B cell (primary cell): ENCODE results near the gene PCDH9. TPM values are rescaled to one million over a fixed set of nuclear protein-coding genes. Genes with fewer than 3 reads are reported as not detected.

Experiments
- ATAC-seq: fragments of 200-7000 bp; cut with Tn5 transposase; one replicate; pipeline ENCODE4 v1.10.0; 2021; ENCODE audit warnings: low read depth, mild to moderate bottlenecking, moderate number of reproducible peaks, moderate library complexity
- CTCF ChIA-PET: fragments of 350-600 bp; sonication (Branson Sonifier 250); formaldehyde crosslinking; loops from one replicate; lab custom pipeline; 2021; ENCODE audit warnings: antibody characterized with exemption, inconsistent platforms; lab: Charles Lee
- POLR2A ChIA-PET: fragments of 350-600 bp; sonication (Branson Sonifier 250); formaldehyde crosslinking; loops from one replicate; lab custom pipeline; 2021; ENCODE audit warnings: antibody characterized with exemption; lab: Charles Lee
- DNase-seq: peaks from one replicate; pipeline ENCODE4 v3.0.0; 2013
- H2AFZ ChIP-seq: 2 replicates; pipeline ENCODE4 v1.6.1; 2012; ENCODE audit warnings: mild to moderate bottlenecking, low read depth, low read length; ENCODE audit not compliant: insufficient read depth, poor library complexity, severe bottlenecking
- H3K27ac ChIP-seq, 2 donors: 1 replicate in 1 of 2; 2 replicates in 1 of 2; pipeline ENCODE4 v1.5.1; 2012 to 2013; ENCODE audit warnings: low read length in 2 of 2, mild to moderate bottlenecking in 2 of 2, moderate library complexity in 1 of 2
- H3K27me3 ChIP-seq, 4 experiments: fragments of 200-600 bp in 1 of 4; sonication (generic) in 1 of 4; replicated peaks in 1 of 4; 1 replicate in 2 of 4; 2 replicates in 2 of 4; pipeline versions ENCODE4 v1.6.1 to v1.7.0; 2013 to 2016; ENCODE audit warnings: low read length in 3 of 4, mild to moderate bottlenecking in 2 of 4, mixed read lengths in 1 of 4, moderate library complexity in 1 of 4; ENCODE audit not compliant: insufficient read depth in 4 of 4, control insufficient read depth in 3 of 4; ENCODE audit errors: control extremely low read depth in 1 of 4
- H3K36me3 ChIP-seq, 2 experiments: replicated peaks in 1 of 2; 1 replicate in 1 of 2; 2 replicates in 1 of 2; pipeline versions ENCODE4 v1.6.1 to v1.7.1; 2013; ENCODE audit warnings: low read length in 1 of 2; ENCODE audit not compliant: insufficient read depth in 2 of 2, control insufficient read depth in 1 of 2; ENCODE audit errors: control extremely low read depth in 1 of 2, extremely low read depth in 1 of 2
- H3K4me1 ChIP-seq, 2 donors: fragments of 200-600 bp in 1 of 2; sonication (generic) in 1 of 2; 1 replicate in 1 of 2; 2 replicates in 1 of 2; pipeline versions ENCODE4 v1.5.1 to v1.6.1; 2013 to 2017; ENCODE audit warnings: low read length in 2 of 2; ENCODE audit not compliant: control insufficient read depth in 2 of 2, insufficient read depth in 2 of 2
- H3K4me2 ChIP-seq: replicated peaks from 2 replicates; pipeline ENCODE3; 2012; ENCODE audit warnings: mild to moderate bottlenecking, low read depth, low read length; ENCODE audit not compliant: poor library complexity, severe bottlenecking
- H3K4me3 ChIP-seq, 5 experiments: fragments of 200-600 bp in 1 of 5; sonication (generic) in 1 of 5; 1 replicate in 3 of 5; 2 replicates in 2 of 5; pipeline versions ENCODE4 v1.5.1 to v1.7.0; 2011 to 2016; ENCODE audit warnings: low read length in 4 of 5, mild to moderate bottlenecking in 4 of 5, low read depth in 2 of 5, control low read depth in 1 of 5, moderate library complexity in 1 of 5; ENCODE audit not compliant: insufficient read depth in 1 of 5; ENCODE audit errors: control extremely low read depth in 1 of 5, extremely low read depth in 1 of 5
- H3K79me2 ChIP-seq: fragments of 200-600 bp; sonication (generic); one replicate; pipeline ENCODE4 v1.6.0; 2016; ENCODE audit warnings: low read length; ENCODE audit not compliant: control insufficient read depth, insufficient read depth
- H3K9ac ChIP-seq: fragments of 200-600 bp; sonication (generic); 2 replicates; pipeline ENCODE4 v1.6.1; 2017; ENCODE audit warnings: mild to moderate bottlenecking, low read length, moderate library complexity
- H3K9me3 ChIP-seq, 3 donors: one replicate each; pipeline versions ENCODE4 v1.6.1 to v1.7.1; 2013; ENCODE audit warnings: low read length in 2 of 3; ENCODE audit not compliant: control insufficient read depth in 2 of 3, insufficient read depth in 1 of 3; ENCODE audit errors: control extremely low read depth in 1 of 3
- H4K20me1 ChIP-seq: 2 replicates; pipeline ENCODE4 v1.6.0; 2012; ENCODE audit warnings: mild to moderate bottlenecking, low read length; ENCODE audit not compliant: insufficient read depth, control insufficient read depth, poor library complexity, severe bottlenecking
- H3K27ac Mint-ChIP-seq: one replicate; pipeline ENCODE4 v1.8.0; 2021; ENCODE audit warnings: mixed read lengths
- H3K27me3 Mint-ChIP-seq: one replicate; pipeline ENCODE4 v1.8.0; 2021; ENCODE audit warnings: mixed read lengths
- H3K4me1 Mint-ChIP-seq: one replicate; pipeline ENCODE4 v1.8.0; 2021; ENCODE audit warnings: mixed read lengths
- H3K4me3 Mint-ChIP-seq: one replicate; pipeline ENCODE4 v1.8.0; 2021; ENCODE audit warnings: mixed read lengths
- H3K9me3 Mint-ChIP-seq: one replicate; pipeline ENCODE4 v1.8.0; 2022; ENCODE audit warnings: mixed read lengths; ENCODE audit not compliant: insufficient read depth
- CTCF ChIP-seq: fragments of 200-600 bp; IDR thresholded peaks from one replicate; pipeline ENCODE4 v1.8.0; 2022; ENCODE audit warnings: antibody characterized with exemption, mild to moderate bottlenecking
- EZH2 ChIP-seq: IDR thresholded peaks from 2 replicates; pipeline ENCODE4 v1.6.1; 2012; ENCODE audit warnings: borderline replicate concordance, low read depth, mild to moderate bottlenecking, moderate library complexity, low read length; ENCODE audit not compliant: insufficient read depth, poor library complexity, severe bottlenecking
- WGBS: methylation state at CpG from one replicate; pipeline ENCODE4 v1.1.5; 2013; ENCODE audit warnings: missing lambda C conversion rate; ENCODE audit not compliant: insufficient coverage; 5-methylcytosine and 5-hydroxymethylcytosine counted together
- intact Hi-C: fragments of 100-400 bp; cut with micrococcal nuclease; formaldehyde crosslinking; loops from one replicate; pipeline ENCODE4 v1.10.0; 2022
- polyA plus RNA-seq: library from polyadenylated mRNA; depleted of rRNA; stranded (reverse); fragments of >200 nt; gene quantifications from 2 replicates; pipeline ENCODE4 v1.2.3, GENCODE V29; 2012
- total RNA-seq, 2 donors: library from RNA; stranded (reverse); fragments of 120-200 nt in 1 of 2; gene quantifications; 1 replicate in 1 of 2; 2 replicates in 1 of 2; pipeline versions ENCODE4 v1.2.3 to v1.2.4, GENCODE V29; 2013 to 2022

PCDH9 gene
- total and polyA plus RNA-seq, 2 donors (not counting 1 experiment from before 2014, with no cell fraction given) = 13.1 to 21.8 TPM

GRCh38 chr13:66339214-66339613, 890.9 kb downstream of the PCDH9 start:
- POLR2A ChIA-PET = no interaction called here
- Histone ChIP-seq H2AFZ (no peak overlapping the region), H3K79me2 (no peaks in the 10 kb centered on the region)

DNA sequence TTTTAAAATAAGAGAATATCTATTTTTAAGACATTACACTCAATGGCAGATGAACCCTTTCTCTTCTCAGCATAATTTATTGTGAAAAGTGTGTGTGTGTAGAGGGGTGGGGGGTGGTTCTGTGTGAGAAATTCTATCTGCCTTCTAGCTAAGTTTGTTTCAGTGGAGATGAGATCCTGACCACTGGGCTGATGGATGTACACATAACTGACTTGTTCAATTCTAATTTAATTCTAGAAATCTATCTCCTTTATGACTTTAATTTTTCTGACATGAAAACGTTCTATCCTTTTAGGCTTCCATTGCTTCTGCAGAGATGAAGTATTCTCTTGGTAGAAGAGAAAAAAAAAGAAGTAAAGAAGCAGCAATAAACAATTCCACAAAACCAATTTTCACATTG, 891.6 kb downstream of the PCDH9 start:
- Histone ChIP-seq H2AFZ (no peak overlapping the region), H3K4me2 (no peak overlapping the region), H3K27ac (no peak overlapping the region), H3K36me3 (no peaks in the 10 kb centered on the region), H4K20me1 (no peaks in the 10 kb centered on the region), H3K79me2 (no peaks in the 10 kb centered on the region), H3K27me3 (peaks cover 0 to 2% (median 0%) of the 10 kb centered on the region in 4 experiments), H3K9me3 (no peaks in the 10 kb centered on the region), H3K9ac (no peak overlapping the region), H3K4me1 (no peaks in the 10 kb centered on the region), H3K4me3 (no peak overlapping the region)
- ATAC-seq = no peak
- no peaks in the 10 kb centered on the region for H3K9me3 Mint-ChIP-seq
- CTCF ChIA-PET = no interaction called here
- TF ChIP-seq EZH2 (no peak), CTCF (no peak)
- H3K4me3 Mint-ChIP-seq = no peak overlapping the region
- no peak overlapping the region for H3K27ac Mint-ChIP-seq
- POLR2A ChIA-PET = no interaction called here
- no peak for DNase-seq
- intact Hi-C loops = no loop called here
- H3K27me3 Mint-ChIP-seq = no peaks in the 10 kb centered on the region
- H3K4me1 Mint-ChIP-seq = no peaks in the 10 kb centered on the region
- no CpG with 5 or more reads among the region's 1 CpG for WGBS

More at GRCh38 chr13:66339214-66339613, 890.9 kb downstream of the PCDH9 start:
- intact Hi-C loops = no loop called here
- H3K4me1 Mint-ChIP-seq = no peaks in the 10 kb centered on the region
- CTCF ChIA-PET = no interaction called here
- no peak for TF ChIP-seq EZH2
- no peak for TF ChIP-seq CTCF
- H3K9me3 Mint-ChIP-seq = no peaks in the 10 kb centered on the region
- DNase-seq (no peak), ATAC-seq (no peak)
- no peak overlapping the region for H3K4me3 ChIP-seq
- no peaks in the 10 kb centered on the region for H3K9me3 ChIP-seq
- H3K4me2 ChIP-seq = no peak overlapping the region
- no peak overlapping the region for H3K9ac ChIP-seq
- H3K27me3 Mint-ChIP-seq = no peaks in the 10 kb centered on the region
- H3K4me1 ChIP-seq = no peaks in the 10 kb centered on the region
- no peak overlapping the region for H3K27ac Mint-ChIP-seq
- H3K27me3 ChIP-seq = peaks cover 0 to 2% (median 0%) of the 10 kb centered on the region in 4 experiments
- H4K20me1 ChIP-seq = no peaks in the 10 kb centered on the region
- no peak overlapping the region for H3K27ac ChIP-seq
- no peak overlapping the region for H3K4me3 Mint-ChIP-seq
- no peaks in the 10 kb centered on the region for H3K36me3 ChIP-seq
